Amniotic epithelial cell (primary cell): ENCODE results near the gene ELMOD1.

ENCODE experiments used
- DNase-seq: peaks from one replicate; pipeline ENCODE4 v3.0.0-alpha.2; 2010; ENCODE audit warnings: low read depth

Gene ELMOD1

GRCh38 chr11:107688322-107688918, 97.5 kb downstream of the ELMOD1 start:
- no peak for DNase-seq

- DNase-seq, result peak; percentile 51
Observed at GRCh38 chr11:107689317-107690202, 98.6 kb downstream of the ELMOD1 start.

- peak; percentile 40 for DNase-seq
Observed at GRCh38 chr11:107691000-107691750, 100.2 kb downstream of the ELMOD1 start.

DNA sequence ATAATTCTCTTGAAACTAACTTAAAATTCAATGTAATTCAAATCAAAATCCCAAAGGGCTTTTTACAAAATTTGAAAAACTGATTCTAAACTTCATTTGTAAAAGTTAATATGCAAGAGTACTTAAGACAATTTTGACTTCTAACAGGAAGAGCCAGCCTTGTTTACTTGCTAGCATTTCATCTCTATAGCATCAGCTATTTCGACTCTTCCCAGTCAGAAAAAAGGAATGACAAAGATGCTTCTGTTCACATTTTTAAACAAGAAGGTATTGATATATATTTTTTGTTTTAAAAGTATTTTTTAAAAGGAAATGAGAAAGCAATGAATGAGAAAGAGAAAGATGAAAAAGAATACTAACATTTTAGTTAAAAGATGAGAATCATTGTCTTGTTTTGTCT, 104.5 kb downstream of the ELMOD1 start:
- DNase-seq, result no peak

DNA sequence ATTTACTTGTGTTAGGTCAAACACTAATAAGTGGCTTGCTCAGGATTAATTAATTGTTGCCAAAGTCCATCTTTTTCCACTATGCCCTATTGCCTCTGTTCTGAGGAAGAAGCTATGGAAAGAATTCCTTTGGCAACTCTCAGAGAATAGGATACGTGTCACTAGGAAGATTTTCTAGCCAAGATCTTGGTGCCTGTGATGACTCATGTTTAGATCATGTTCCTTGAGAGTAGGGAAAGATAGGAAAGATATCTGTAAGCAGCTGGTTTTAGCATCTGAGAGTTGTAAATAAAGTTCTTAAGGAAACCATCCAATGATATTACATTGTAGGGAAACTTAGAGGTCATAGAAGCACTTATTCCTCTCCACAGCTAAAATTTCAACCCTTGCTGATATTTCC, 105.2 kb downstream of the ELMOD1 start:
- DNase-seq, result peak; percentile 95

- DNase-seq, result no peak
Observed at GRCh38 chr11:107697291-107697690, 106.3 kb downstream of the ELMOD1 start.

DNA sequence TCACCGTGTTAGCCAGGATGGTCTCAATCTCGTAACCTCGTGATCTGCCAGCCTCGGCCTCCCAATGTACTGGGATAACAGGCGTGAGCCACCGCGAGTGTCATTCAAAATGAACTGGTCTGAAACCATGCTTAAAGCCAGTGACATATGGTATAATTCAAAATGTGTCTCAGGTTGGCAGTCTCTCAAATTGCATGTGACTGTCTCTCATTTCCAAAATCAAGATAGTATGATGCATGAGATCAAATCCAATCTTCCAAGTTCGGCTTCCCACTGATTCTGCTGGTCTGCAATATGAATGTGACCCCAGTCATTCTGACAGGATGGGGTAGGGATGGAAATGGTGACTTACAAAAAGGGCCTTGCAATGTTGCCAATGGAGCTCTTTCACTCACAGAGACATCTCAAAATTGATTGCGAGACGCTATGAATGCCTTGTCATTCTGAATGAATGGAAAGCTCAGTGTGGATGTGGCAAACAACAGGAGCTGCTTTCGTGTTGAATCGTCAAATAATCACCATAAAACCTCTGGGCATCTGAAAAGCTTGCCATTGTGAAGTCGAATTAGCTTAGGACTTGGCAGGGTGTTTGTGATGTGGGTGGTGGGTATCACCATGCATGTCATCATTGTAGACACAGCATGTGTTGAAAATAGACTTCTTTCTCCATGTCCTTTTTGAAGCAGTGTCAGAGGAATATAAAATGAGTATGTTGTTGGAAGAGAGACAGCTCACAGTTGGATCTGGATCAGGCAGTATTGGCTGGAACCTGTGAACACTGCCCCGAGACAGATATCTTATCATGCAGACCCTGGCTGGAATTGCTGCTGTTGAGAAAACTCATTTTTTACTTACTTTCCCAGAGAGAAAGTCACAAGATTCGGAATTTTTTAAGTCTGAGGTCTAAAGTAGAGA, 108.7 kb downstream of the ELMOD1 start:
- DNase-seq, result no peak

DNA sequence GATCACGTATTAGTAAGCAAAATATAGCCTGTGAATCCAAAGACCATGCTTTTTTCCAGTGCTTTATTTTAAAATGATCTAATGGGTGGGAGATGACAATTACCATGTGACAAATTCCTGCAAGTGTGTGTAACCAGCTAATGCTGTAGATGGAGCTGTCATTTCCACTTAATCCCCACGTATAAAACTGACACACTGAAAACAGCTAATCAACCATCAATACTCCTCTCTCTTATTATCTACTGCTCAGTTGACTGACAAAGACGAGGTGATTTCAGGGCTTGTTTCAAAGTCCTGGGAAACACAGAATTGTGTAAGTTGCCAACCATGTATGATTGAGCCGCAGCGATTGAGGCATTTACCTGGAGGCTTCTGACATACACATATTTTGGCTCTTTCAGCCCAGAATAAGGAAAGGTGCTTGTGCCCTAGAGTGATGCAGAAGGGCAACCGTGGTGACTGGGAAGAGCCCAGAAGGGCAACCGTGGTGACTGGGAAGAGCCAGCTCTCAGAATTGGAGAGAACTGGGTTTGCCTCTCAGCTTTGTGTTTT, 111.2 kb downstream of the ELMOD1 start:
- no peak for DNase-seq

GRCh38 chr11:107702723-107703122, 111.8 kb downstream of the ELMOD1 start:
- DNase-seq, result no peak

DNA sequence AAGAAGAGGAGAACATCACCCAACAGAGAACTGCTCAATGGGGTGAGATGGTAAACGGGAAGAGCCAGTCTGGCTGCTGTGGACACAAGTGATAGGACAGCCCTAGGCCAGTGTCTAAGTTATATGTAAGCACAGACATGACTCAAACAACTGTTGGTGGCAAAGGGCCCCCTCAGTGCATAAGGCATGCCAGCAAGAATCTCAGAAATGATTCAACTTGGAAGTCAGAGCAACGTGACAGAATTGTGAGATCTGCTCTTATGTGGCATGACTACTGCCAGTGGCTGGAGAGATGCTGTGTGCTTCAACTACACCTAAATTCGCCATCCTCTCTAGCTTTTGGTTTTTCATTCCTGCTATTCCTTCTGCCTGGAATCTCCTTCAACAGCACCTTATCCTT, 113.5 kb downstream of the ELMOD1 start:
- DNase-seq, result peak; percentile 35

GRCh38 chr11:107705027-107705426, 114.1 kb downstream of the ELMOD1 start:
- peak; percentile 91 for DNase-seq

DNA sequence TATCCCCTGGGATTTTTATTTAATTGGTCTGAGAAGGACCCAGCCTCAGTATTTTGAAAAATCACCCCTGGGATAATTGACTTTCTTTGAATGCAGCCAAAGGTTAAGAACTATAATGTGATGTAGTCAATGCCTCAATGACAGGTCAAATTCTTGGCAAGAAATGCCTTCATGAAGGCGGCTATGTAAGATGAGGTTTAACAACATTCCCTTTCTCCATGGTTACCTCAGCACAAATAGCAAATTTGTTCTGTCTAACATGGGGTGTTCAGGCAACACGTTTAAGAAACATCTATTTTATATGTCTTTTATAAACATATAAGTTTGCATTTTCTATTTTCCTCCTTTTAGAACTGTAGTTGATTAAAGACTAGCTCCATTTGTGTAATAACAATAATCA, 115.6 kb downstream of the ELMOD1 start:
- DNase-seq, result no peak

DNA sequence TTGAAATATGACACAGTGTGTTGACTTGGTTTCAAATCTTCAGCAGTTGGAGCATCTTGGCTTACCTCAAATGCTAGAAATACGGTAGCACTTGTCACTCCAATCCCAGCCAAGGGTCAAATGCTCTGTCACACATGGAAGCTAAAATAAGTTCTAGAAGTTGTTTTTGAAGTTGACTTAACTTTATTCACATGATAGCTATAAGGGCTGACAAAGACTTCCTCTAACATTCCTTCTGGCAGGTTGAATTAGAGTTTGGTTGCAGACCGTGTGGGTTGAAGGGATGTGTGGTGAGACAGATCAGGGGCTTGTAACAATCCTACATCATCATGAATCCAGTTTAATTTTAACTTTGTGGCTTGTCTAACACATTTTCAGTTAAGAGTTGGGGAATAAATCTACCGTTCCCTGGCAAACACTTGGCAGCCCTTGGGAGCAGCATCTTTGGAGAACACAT, 116.3 kb downstream of the ELMOD1 start:
- no peak for DNase-seq

DNA sequence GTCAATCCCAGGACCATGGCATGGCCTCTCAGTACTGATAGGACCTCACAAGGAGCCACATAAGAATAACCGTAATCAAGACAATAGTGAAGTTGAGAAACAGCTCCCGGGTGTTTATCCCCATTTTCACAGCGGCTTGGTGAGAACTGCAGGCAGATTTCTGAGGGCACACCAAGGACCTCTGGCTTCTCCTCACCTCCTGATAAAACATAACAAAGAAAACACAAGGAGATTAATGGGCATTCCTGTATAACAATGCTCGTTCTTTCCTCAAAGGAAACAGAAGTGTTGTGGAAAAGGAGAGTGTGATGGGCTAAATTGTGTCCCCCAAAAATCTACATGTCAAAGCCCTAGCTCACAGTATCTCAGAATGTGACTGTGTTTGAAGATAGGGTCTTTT, 116.9 kb downstream of the ELMOD1 start:
- no peak for DNase-seq

DNA sequence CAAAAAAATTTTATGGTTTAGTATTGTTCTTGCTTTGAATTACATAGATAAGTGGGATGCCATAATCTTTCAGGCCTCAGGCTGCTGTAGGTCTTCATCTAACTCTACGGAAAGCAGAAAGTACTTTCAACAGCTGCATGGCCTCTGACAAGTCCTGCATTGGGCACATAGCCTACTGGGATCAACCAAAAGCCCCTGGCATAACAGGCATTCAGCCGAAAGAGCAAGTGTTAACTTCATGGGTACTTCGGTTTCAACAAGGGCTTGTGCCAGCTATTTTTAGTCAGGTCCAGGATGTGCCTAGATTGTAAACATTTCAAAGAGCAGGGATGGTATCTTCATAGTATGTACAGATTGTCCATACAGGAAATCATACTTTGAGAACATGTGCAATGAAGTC, 117.8 kb downstream of the ELMOD1 start:
- DNase-seq, result no peak

DNA sequence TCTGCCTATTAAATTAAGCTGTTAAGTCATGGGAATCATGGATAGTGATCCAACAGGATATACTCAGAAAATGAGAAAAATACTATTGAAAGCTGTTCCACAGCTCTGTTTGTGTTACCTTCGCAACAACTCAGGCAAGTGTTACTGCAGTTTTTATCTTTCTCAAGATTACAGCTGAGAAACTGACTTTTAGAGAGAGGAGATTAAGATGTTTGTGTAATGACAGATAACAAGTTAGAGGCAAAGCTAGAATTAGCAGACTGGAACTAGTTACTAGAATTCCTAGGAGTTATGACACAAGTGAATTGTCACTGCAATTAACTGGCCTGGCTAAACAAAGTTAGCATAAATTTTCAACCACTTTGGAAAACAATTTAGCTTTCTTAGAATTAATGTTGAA, 119.4 kb downstream of the ELMOD1 start:
- DNase-seq, result peak; percentile 42

GRCh38 chr11:107711861-107712755, 121.2 kb downstream of the ELMOD1 start, which contains the start of gene SLN:
Gene SLN, minus strand, starts transcription at chr11:107712056.
- no peak for DNase-seq

- DNase-seq, result no peak
Observed at GRCh38 chr11:107713009-107713408, 122.1 kb downstream of the ELMOD1 start.
